Measurements from ENCODE around the gene IPO8.

IPO8 gene

GRCh38 chr12:30695199-30696102, at the start of gene IPO8:
IPO8 (minus strand) TSS chr12:30695869; CDS start chr12:30695647, 222 bp downstream.
- peak; percentile 62 to 80 for DNase-seq (ENCODE audit: low read depth in 2 of 2, low spot score in 1 of 2)

DNA sequence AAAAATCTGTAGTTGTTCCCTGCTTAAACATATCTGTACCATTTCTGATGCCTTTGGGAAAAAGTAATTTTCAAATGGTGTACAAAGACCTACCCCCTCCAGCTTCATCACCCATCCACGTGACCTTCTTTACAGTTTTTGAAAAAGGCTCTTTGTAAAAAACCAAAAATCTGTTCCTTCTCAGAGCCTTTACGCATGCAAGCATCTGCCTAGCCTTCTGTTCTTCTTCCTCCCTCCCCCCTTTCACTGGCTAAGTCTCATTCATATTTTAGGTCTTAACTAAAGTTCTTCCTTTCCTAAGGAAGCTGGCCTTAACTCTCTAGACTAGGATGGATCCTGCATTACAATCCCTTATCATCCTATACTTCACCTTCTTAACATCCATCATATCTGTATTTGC, 48.7 kb upstream of the IPO8 start:
- DNase-seq (ENCODE audit: low read depth in 2 of 2, low spot score in 1 of 2) = no peak

GRCh38 chr12:30740274-30740673, 44.6 kb upstream of the IPO8 start:
- DNase-seq (ENCODE audit: low read depth in 2 of 2, low spot score in 1 of 2) = no peak

GRCh38 chr12:30739020-30739419, 43.4 kb upstream of the IPO8 start:
- DNase-seq (ENCODE audit: low read depth in 2 of 2, low spot score in 1 of 2) = no peak

GRCh38 chr12:30732954-30733637, 37.4 kb upstream of the IPO8 start:
- DNase-seq (ENCODE audit: low read depth in 2 of 2, low spot score in 1 of 2) = no peak

GRCh38 chr12:30730011-30730410, 34.3 kb upstream of the IPO8 start:
- no peak for DNase-seq (ENCODE audit: low read depth in 2 of 2, low spot score in 1 of 2)

- no peak for DNase-seq (ENCODE audit: low read depth in 2 of 2, low spot score in 1 of 2)
Measured at GRCh38 chr12:30729547-30729946, 33.9 kb upstream of the IPO8 start.

GRCh38 chr12:30726647-30727046, 31.0 kb upstream of the IPO8 start:
- no peak for DNase-seq (ENCODE audit: low read depth in 2 of 2, low spot score in 1 of 2)

GRCh38 chr12:30725739-30726138, 30.1 kb upstream of the IPO8 start:
- no peak for DNase-seq (ENCODE audit: low read depth in 2 of 2, low spot score in 1 of 2)

- no peak for DNase-seq (ENCODE audit: low read depth in 2 of 2, low spot score in 1 of 2)
Measured at GRCh38 chr12:30719060-30719459, 23.4 kb upstream of the IPO8 start.

GRCh38 chr12:30707613-30708342, 12.1 kb upstream of the IPO8 start:
- no peak for DNase-seq (ENCODE audit: low read depth in 2 of 2, low spot score in 1 of 2)

- no peak for DNase-seq (ENCODE audit: low read depth in 2 of 2, low spot score in 1 of 2)
Measured at GRCh38 chr12:30706476-30706875, 10.8 kb upstream of the IPO8 start.

GRCh38 chr12:30701056-30701455, 5.4 kb upstream of the IPO8 start:
- DNase-seq (ENCODE audit: low read depth in 2 of 2, low spot score in 1 of 2) = no peak

GRCh38 chr12:30700216-30700900, 4.7 kb upstream of the IPO8 start:
- DNase-seq (ENCODE audit: low read depth in 2 of 2, low spot score in 1 of 2) = no peak

GRCh38 chr12:30698346-30698745, 2.7 kb upstream of the IPO8 start:
- DNase-seq (ENCODE audit: low read depth in 2 of 2, low spot score in 1 of 2) = no peak

GRCh38 chr12:30696943-30697342, 1.3 kb upstream of the IPO8 start:
- DNase-seq (ENCODE audit: low read depth in 2 of 2, low spot score in 1 of 2) = no peak

DNA sequence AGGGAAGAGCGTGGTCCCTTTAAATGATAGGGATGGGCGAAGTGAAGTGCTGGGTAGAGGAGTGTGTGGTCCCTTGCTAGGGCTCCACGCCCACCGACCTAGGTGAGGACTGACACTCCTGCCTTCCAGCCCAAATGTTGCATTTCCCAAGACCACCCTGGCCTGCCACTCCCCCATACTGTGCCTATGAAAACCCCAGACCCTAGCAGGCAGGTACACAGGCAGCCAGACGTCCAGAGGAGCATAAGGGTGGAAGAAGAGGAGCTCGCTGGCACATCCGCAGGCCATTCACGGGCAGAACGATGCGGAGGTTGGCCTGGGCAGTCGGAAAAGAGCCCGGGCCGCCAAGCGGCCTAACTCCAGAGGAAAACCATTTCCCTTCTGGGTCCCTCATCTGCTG, 817 bp upstream of the IPO8 start:
- no peak for DNase-seq (ENCODE audit: low read depth in 2 of 2, low spot score in 1 of 2)

DNA sequence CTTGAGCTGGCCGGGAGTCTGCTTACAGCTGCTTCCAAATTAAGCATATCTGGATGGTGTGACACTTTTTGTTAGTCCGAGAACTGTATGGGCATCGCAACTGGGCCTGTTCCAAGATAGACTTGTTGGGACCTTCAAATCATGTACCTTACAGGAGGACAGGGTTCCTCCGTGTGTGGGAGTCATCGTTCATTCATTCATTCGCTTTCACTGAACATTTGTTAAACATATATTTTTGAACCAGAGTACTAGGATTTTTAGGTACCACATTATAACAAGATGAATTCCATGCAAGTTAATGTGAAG, 387 bp upstream of the IPO8 start:
- no peak for DNase-seq (ENCODE audit: low read depth in 2 of 2, low spot score in 1 of 2)

GRCh38 chr12:30694412-30695198, 1.1 kb downstream of the IPO8 start:
- DNase-seq (ENCODE audit: low read depth in 2 of 2, low spot score in 1 of 2) = no peak

- DNase-seq (ENCODE audit: low read depth in 2 of 2, low spot score in 1 of 2) = no peak
Measured at GRCh38 chr12:30692470-30692869, 3.2 kb downstream of the IPO8 start.
